Heart right ventricle (tissue), 16 donors: Measurements from ENCODE around the gene TMEM190. TPM values are rescaled to one million over a fixed set of nuclear protein-coding genes. Genes with fewer than 3 reads are reported as not detected.
A peak's percentile ranks its signal among the peaks of the same experiment; 100 is the strongest.

ENCODE experiments used
- ATAC-seq, 8 donors: fragments of 200-7000 bp; cut with Tn5 transposase; one replicate each; pipeline ENCODE4 v1.9.1; 2020; ENCODE audit warnings: mild to moderate bottlenecking in 8 of 8, moderate library complexity in 8 of 8, moderate number of reproducible peaks in 1 of 8
- DNase-seq, 2 donors: peaks; one replicate each; pipeline ENCODE4 v3.0.0-alpha.2; 2020
- H3K27ac ChIP-seq, 10 donors: fragments of 200-600 bp; sonication (generic) in 2 of 10; one replicate each; pipeline versions ENCODE4 v1.5.0 to v1.8.0; 2020 to 2022; ENCODE audit warnings: mild to moderate bottlenecking in 3 of 10
- H3K27me3 ChIP-seq, 7 donors: fragments of 200-600 bp; one replicate each; pipeline ENCODE4 v1.8.0; 2021 to 2022; ENCODE audit warnings: mild to moderate bottlenecking in 2 of 7
- H3K36me3 ChIP-seq, 9 donors: fragments of 200-600 bp; sonication (generic) in 1 of 9; one replicate each; pipeline versions ENCODE4 v1.5.0 to v1.8.0; 2020 to 2022; ENCODE audit warnings: mild to moderate bottlenecking in 2 of 9
- H3K4me1 ChIP-seq, 9 donors: fragments of 200-600 bp; sonication (generic) in 1 of 9; one replicate each; pipeline versions ENCODE4 v1.5.0 to v1.8.0; 2020 to 2022; ENCODE audit warnings: mild to moderate bottlenecking in 4 of 9
- H3K4me3 ChIP-seq, 10 donors: fragments of 200-600 bp; sonication (generic) in 2 of 10; one replicate each; pipeline versions ENCODE4 v1.5.0 to v1.8.0; 2020 to 2022; ENCODE audit warnings: mild to moderate bottlenecking in 7 of 10, moderate library complexity in 2 of 10
- H3K9me3 ChIP-seq, 11 donors: fragments of 200-600 bp in 10 of 11; sonication (generic) in 2 of 11; one replicate each; pipeline versions ENCODE4 v1.5.0 to v1.8.0; 2013 to 2022; ENCODE audit warnings: mild to moderate bottlenecking in 2 of 11, control low read depth in 1 of 11, moderate library complexity in 1 of 11
- WGBS, 2 donors: extraction: QIAGEN DNeasy Blood & Tissue Kit; methylation state at CpG; one replicate each; pipeline ENCODE4 v1.1.7; 2013; ENCODE audit warnings: inconsistent platforms in 1 of 2; 5-methylcytosine and 5-hydroxymethylcytosine counted together
- intact Hi-C, 10 donors: fragments of 100-400 bp; cut with DNase I; formaldehyde crosslinking; loops; one replicate each; pipeline versions ENCODE4 v1.11.1 to v1.14.2; 2022
- polyA plus RNA-seq, 2 donors: library from polyadenylated mRNA; stranded (reverse); fragments of 200-250 nt; gene quantifications; one replicate each; pipeline ENCODE4 v1.2.3, GENCODE V29; 2013
- total RNA-seq, 10 donors: library from RNA; stranded (reverse); fragmentation: NEBNext Ultra II Directional in 3 of 10; extraction: Animal tissue kit (Norgen Biotek cat#: 25700) in 3 of 10; gene quantifications; one replicate each; pipeline versions ENCODE4 v1.2.1 to v1.2.4, GENCODE V29; 2021 to 2023
- TF ChIP-seq, protein P1 (sequence below), 9 donors: fragments of 200-600 bp; sonication (generic) in 2 of 9; IDR thresholded peaks; one replicate each; pipeline versions ENCODE4 v1.5.0 to v1.8.0; 2021 to 2022; ENCODE audit warnings: antibody characterized with exemption in 9 of 9, mild to moderate bottlenecking in 5 of 9, moderate library complexity in 1 of 9
- donor health status: Arrhythmogenic right ventricular cardiomyopathy.
- donor health status: ischemic (EF 13 %, LVEDD 7.1; RV severe dilation, severe dysfunction).
- donor health status: healthy with polysubstance abuse.
- donor health status: DM: no; HTN: yes; CAD: no.
- donor health status: DM: no; HTN: no; CAD: no.
- donor health status: ischemic (EF 25% LVEDD 6.9; RV normal size, moderate dysfunction).
- donor health status: ischemic (EF 25% LVEDD 5.7; RV mildly dilated, moderate dysfunction).
- donor health status: healthy.
- donor health status: DM: yes; HTN: yes; CAD: no.
- donor health status: Ischemic cardiomyopathy.
- donor health status: ischemic (EF 35%, LVEDD 5.7; RV mildly dilated, moderate dysfunction).
- donor health status: nonischemic (EF 11% LVEDD 7.7; RV severe dilation, severe dysfunction).
- donor health status: DM: yes; HTN: yes; CAD: no.
- donor health status: PGD.
- donor health status: ischemic (EF 29% LVEDD 5.4; RV normal size, mild dysfunction).
- donor health status: nonischemic (EF 23%, LVEDD 6.1; RV moderate dilation, normal function).

Gene TMEM190
- total and polyA plus RNA-seq, 12 donors = not detected

DNA sequence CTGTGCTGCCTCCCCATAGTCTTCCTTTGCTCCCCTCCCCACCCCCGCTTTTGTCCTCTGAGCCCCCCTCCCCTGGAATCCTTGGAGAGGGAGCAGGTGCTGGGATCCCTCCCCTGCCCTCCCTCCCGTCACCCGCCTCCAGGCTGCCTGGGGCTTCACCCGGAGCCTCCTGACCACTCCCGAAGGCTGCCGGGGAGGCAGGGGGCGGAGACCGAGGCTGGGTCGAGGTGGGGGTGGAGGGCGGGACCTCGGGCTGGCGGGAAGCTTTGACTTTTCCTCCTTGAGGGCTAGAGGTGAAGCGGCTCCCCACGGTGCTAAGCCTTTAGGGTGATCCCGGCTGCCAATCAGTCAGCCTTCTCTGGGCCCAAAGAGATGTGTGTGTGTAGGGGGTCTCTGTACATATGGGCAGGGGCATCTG lies 35.4 kb upstream of the TMEM190 start:
- ATAC-seq = no peak
- Histone ChIP-seq H3K27ac (peak overlapping the region in 3 of 10 donors; percentile 37 to 93 (median 91)), H3K9me3 (no peaks in the 10 kb centered on the region), H3K27me3 (no peaks in the 10 kb centered on the region), H3K4me3 (peak overlapping the region in 9 of 10 donors; percentile 67 to 92 (median 73)), H3K4me1 (peaks cover 7 to 30% (median 21%) of the 10 kb centered on the region in 9 donors), H3K36me3 (peaks cover 0 to 29% (median 7%) of the 10 kb centered on the region in 9 donors)
- intact Hi-C loops = loop anchor here in 1 of 10 donors (2.0 kb wide), 1 partner anchor 42 kb away; no protein-coding TSS in a partner anchor
- 6 to 12% methylated on average over 15 of the region's 15 CpGs for WGBS, 2 donors
- TF ChIP-seq, protein P1, sequence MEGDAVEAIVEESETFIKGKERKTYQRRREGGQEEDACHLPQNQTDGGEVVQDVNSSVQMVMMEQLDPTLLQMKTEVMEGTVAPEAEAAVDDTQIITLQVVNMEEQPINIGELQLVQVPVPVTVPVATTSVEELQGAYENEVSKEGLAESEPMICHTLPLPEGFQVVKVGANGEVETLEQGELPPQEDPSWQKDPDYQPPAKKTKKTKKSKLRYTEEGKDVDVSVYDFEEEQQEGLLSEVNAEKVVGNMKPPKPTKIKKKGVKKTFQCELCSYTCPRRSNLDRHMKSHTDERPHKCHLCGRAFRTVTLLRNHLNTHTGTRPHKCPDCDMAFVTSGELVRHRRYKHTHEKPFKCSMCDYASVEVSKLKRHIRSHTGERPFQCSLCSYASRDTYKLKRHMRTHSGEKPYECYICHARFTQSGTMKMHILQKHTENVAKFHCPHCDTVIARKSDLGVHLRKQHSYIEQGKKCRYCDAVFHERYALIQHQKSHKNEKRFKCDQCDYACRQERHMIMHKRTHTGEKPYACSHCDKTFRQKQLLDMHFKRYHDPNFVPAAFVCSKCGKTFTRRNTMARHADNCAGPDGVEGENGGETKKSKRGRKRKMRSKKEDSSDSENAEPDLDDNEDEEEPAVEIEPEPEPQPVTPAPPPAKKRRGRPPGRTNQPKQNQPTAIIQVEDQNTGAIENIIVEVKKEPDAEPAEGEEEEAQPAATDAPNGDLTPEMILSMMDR (IDR thresholded peaks at IDR 0.05) = no peak
- peak; percentile 68 to 78 for DNase-seq

DNA sequence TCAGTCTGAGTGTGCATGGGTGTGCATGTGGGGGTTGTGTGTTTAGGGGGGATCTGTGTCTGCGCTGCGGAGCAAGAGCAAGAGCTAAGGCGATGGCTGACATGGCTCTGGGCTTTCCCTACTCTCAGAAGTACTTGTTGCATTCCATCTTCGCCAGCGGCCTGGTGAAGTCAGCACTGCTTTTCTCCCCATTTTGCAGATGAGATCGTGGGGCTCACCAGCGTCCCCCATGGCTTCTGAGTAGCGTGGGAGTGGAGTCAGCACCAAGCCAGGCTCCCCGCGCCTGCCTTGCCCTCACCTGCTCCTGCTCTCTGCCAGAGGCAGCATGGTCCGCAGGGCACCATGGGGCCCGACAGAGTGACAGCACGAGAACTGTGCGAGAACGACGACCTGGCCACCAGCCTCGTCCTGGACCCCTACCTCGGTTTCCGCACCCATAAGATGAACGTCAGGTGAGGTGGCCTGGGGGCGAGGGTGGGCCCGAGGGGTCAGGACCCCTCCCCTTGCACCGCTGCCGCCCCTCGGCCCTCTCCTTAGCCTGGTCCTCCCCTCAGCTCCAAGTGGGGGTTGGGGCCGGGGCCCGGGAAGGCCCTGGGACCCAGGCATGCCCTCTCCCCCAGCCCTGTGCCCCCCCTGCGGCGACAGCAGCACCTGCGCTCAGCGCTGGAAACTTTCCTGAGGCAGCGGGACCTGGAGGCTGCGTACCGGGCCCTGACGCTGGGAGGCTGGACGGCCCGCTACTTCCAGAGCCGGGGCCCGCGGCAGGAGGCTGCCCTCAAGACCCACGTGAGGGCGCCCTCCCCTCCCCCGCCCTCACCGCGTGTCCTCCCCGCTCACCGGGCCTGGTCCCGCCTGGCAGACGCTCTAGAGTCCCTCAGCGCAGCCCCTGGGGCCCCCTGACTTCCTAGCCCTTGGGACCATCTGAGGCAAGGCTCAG lies 34.8 kb upstream of the TMEM190 start:
- Histone ChIP-seq H3K36me3 (peaks cover 0 to 36% (median 13%) of the 10 kb centered on the region in 9 donors), H3K27ac (no peak overlapping the region), H3K27me3 (no peaks in the 10 kb centered on the region), H3K9me3 (no peaks in the 10 kb centered on the region), H3K4me1 (peaks cover 7 to 30% (median 21%) of the 10 kb centered on the region in 9 donors), H3K4me3 (peak overlapping the region in 5 of 10 donors; percentile 67 to 92 (median 75))
- no peak for DNase-seq
- TF ChIP-seq, protein P1 (IDR thresholded peaks at IDR 0.05) = no peak
- ATAC-seq = no peak
- 86 to 89% methylated on average over 48 to 50 of the region's 50 CpGs for WGBS, 2 donors
- intact Hi-C loops = loop anchor here in 1 of 10 donors (2.0 kb wide), 1 partner anchor 41 kb away; no protein-coding TSS in a partner anchor

DNA sequence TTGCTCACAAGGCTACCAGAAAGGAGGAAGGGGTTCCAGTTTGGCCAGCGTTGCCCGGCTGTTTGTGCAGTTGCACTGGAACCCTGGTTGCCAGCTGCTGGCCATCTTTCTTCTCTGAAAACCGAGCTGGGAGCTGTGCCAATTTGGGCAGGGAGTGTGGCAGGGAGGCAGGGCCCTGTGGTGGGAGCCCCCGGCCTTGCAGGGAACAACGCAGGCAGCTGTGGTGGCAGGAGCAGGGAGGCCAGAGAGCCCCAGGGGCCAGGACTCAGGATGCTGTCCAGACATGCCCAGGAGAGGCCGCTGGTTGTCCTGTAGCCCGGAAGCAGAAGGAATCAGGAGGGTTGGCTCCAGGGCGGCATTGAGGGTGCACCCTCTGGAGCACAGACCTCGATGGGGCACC lies 32.2 kb upstream of the TMEM190 start:
- intact Hi-C loops = no loop called here
- H3K9me3 ChIP-seq = no peaks in the 10 kb centered on the region
- TF ChIP-seq, protein P1 (IDR thresholded peaks at IDR 0.05) = no peak
- peaks cover 0 to 44% (median 15%) of the 10 kb centered on the region in 9 donors for H3K36me3 ChIP-seq
- peaks cover 4 to 24% (median 16%) of the 10 kb centered on the region in 9 donors for H3K4me1 ChIP-seq
- ATAC-seq (no peak), DNase-seq (no peak)
- H3K27me3 ChIP-seq = no peaks in the 10 kb centered on the region
- no peak overlapping the region for H3K4me3 ChIP-seq
- 85 to 90% methylated on average over 9 of the region's 9 CpGs for WGBS, 2 donors
- H3K27ac ChIP-seq = no peak overlapping the region

DNA sequence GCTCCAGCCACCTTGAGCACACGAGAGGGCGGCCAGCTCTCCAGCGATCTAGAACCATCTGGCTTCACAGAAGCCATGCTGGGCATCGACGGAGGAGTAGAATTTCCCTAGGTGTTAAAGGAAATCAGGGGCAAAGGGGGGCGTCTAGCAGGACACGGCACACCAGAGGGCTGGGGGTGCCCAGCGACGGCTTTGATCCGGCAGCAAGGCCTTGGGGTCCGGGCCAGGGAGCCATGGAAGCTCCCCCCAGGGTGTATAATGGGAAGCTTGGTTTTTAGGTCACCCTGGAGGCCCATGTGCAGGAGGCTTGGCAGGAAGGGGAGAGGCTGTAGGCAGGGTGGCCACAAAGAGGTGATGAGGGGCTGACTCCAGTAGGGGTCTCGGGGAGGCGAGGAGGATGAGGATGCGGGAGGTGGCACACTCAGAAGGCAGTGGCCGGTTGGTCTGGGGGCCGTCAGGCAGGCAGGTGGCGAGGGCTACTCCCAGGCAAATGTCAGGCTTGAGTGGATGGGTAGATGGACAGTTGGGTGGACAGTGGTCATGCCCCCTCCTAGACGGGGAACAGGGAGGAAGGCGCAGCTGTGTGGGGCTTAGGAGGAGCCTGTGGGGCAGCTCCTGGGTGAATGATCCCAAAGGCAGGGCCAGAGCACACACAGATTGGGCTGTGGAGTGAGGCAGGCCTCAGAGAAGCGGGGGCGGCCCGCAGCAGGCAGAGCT lies 31.4 kb upstream of the TMEM190 start:
- TF ChIP-seq, protein P1 (IDR thresholded peaks at IDR 0.05) = no peak
- WGBS, 2 donors = 88 to 90% methylated on average over 22 of the region's 22 CpGs
- intact Hi-C loops = no loop called here
- peaks cover 0 to 44% (median 15%) of the 10 kb centered on the region in 9 donors for H3K36me3 ChIP-seq
- H3K27me3 ChIP-seq = peaks cover 0 to 5% (median 0%) of the 10 kb centered on the region in 7 donors
- ATAC-seq (peak in 1 of 8 donors; percentile 2), DNase-seq (no peak)
- H3K4me3 ChIP-seq = no peak overlapping the region
- no peaks in the 10 kb centered on the region for H3K9me3 ChIP-seq
- H3K4me1 ChIP-seq = peaks cover 3 to 23% (median 14%) of the 10 kb centered on the region in 9 donors
- no peak overlapping the region for H3K27ac ChIP-seq
